Effector memory CD4-positive, alpha-beta T cell (primary cell): Measurements from ENCODE around the gene HSD11B2.

Experiments
- DNase-seq, 3 donors: peaks; one replicate each; pipeline ENCODE4 v3.0.0-alpha.2; 2020
- H3K27ac ChIP-seq: 2 replicates; pipeline ENCODE4 v1.7.0; 2013; ENCODE audit warnings: mild to moderate bottlenecking, low read length, moderate library complexity; ENCODE audit not compliant: insufficient read depth, poor library complexity, severe bottlenecking
- H3K27me3 ChIP-seq: replicated peaks from 2 replicates; pipeline ENCODE4 v1.7.0; 2013; ENCODE audit warnings: mild to moderate bottlenecking, low read length; ENCODE audit not compliant: insufficient read depth, control insufficient read depth, poor library complexity, severe bottlenecking
- H3K36me3 ChIP-seq: 2 replicates; pipeline ENCODE4 v1.7.0; 2013; ENCODE audit warnings: mild to moderate bottlenecking, low read length, moderate library complexity; ENCODE audit not compliant: control insufficient read depth, insufficient read depth
- H3K4me1 ChIP-seq: 2 replicates; pipeline ENCODE4 v1.7.0; 2013; ENCODE audit warnings: low read length, mild to moderate bottlenecking; ENCODE audit not compliant: control insufficient read depth, insufficient read depth, poor library complexity, severe bottlenecking
- H3K4me3 ChIP-seq: 2 replicates; pipeline ENCODE4 v1.7.0; 2013; ENCODE audit warnings: low read length, low read depth, mild to moderate bottlenecking; ENCODE audit not compliant: insufficient read depth, poor library complexity, severe bottlenecking
- H3K9me3 ChIP-seq: 2 replicates; pipeline ENCODE4 v1.7.0; 2013; ENCODE audit warnings: mild to moderate bottlenecking, low read length, moderate library complexity; ENCODE audit not compliant: control insufficient read depth

The HSD11B2 gene

GRCh38 chr16:67436640-67437193, 5.8 kb downstream of the HSD11B2 start:
- Histone ChIP-seq H3K27me3 (no peaks in the 10 kb centered on the region), H3K27ac (no peak overlapping the region), H3K9me3 (no peaks in the 10 kb centered on the region), H3K36me3 (peaks cover 32% of the 10 kb centered on the region), H3K4me1 (no peaks in the 10 kb centered on the region), H3K4me3 (no peak overlapping the region)
- no peak for DNase-seq

DNA sequence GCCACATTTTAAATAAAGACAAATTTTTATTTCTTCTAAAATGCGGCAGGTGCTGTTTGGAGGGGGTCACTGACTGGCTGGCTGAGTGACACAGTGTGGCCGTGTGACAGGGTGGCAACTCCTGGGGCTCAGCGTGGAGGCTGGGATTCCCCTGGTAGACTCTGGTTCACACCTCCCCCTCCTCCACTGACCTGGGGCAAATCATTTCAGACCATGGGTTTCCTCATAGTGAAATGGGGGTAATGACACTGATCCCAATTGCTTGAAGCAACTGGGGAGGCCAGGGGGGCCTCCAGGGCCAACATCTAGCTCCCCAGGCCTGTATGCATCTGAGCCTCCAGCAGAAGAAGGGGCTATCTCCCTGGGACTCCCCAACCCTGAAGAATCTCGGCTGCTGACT, 6.6 kb downstream of the HSD11B2 start:
- no peaks in the 10 kb centered on the region for H3K27me3 ChIP-seq
- no peak for DNase-seq
- no peaks in the 10 kb centered on the region for H3K4me1 ChIP-seq
- H3K27ac ChIP-seq = no peak overlapping the region
- H3K4me3 ChIP-seq = no peak overlapping the region
- peaks cover 33% of the 10 kb centered on the region for H3K36me3 ChIP-seq
- H3K9me3 ChIP-seq = no peaks in the 10 kb centered on the region

- Histone ChIP-seq H3K36me3 (peaks cover 40% of the 10 kb centered on the region), H3K4me3 (no peak overlapping the region), H3K9me3 (no peaks in the 10 kb centered on the region), H3K27me3 (no peaks in the 10 kb centered on the region), H3K4me1 (no peaks in the 10 kb centered on the region), H3K27ac (no peak overlapping the region)
- DNase-seq = no peak
These were observed 7.3 kb downstream of the HSD11B2 start for GRCh38 chr16:67438098-67438791.

DNA sequence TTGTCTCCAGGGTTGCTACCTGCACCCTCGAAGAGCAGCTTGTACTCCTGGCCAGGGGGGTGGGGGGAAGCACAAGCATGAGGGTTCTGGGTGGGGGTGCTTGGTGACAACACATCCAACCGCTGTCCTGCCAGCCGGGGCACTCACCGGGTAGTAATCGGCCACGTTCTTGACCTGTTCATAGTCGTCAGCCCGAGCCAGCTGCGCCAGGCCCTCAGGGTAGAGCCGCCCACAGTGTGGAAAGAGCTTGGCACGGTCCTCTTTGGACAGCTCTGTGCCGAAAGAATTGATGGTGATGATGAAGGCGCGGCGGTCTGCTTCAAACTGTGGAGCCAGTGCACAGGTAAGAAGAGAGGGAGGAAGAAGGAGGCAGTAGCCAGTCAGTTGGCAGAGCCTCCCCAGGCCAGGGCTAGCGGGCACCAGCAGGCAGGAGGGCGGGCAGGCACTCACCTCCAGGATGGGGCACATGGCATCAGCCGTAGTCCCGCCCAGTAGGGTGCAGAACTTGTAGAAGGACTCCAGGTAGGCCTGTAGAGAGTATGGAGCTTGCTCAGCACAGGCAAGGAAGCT, 8.0 kb downstream of the HSD11B2 start:
- no peak overlapping the region for H3K27ac ChIP-seq
- no peak overlapping the region for H3K4me3 ChIP-seq
- H3K4me1 ChIP-seq = no peaks in the 10 kb centered on the region
- peaks cover 46% of the 10 kb centered on the region for H3K36me3 ChIP-seq
- no peak for DNase-seq
- no peaks in the 10 kb centered on the region for H3K27me3 ChIP-seq
- H3K9me3 ChIP-seq = no peaks in the 10 kb centered on the region

- Histone ChIP-seq H3K36me3 (peaks cover 54% of the 10 kb centered on the region), H3K9me3 (no peaks in the 10 kb centered on the region), H3K27ac (no peak overlapping the region), H3K27me3 (no peaks in the 10 kb centered on the region), H3K4me1 (no peaks in the 10 kb centered on the region), H3K4me3 (no peak overlapping the region)
- no peak for DNase-seq
These were observed 10.4 kb downstream of the HSD11B2 start for GRCh38 chr16:67441271-67441753.

DNA sequence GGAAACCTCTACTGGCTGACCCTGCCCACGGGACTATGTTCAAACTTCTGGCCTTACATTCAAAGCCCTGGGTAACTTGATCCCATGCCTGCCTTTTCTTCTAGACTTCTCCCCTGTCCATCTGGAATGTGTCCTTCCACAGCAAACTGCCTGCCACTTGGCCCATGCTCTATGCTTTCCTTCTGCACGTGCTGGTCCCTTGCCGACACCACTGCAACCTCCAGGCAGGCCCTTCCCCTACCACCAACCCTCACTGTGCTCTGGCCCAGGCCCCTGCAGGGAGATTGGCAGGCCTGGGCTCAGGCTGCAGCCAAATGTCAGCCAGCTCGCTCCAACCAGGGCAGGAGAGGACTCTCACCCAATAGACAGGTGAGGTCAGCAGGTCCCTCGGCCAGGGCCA, 11.0 kb downstream of the HSD11B2 start:
- Histone ChIP-seq H3K4me3 (no peak overlapping the region), H3K27ac (no peak overlapping the region), H3K4me1 (no peaks in the 10 kb centered on the region), H3K36me3 (peaks cover 56% of the 10 kb centered on the region), H3K9me3 (no peaks in the 10 kb centered on the region), H3K27me3 (no peaks in the 10 kb centered on the region)
- no peak for DNase-seq

GRCh38 chr16:67442581-67443255, 11.8 kb downstream of the HSD11B2 start:
- DNase-seq = no peak
- no peaks in the 10 kb centered on the region for H3K4me1 ChIP-seq
- peaks cover 54% of the 10 kb centered on the region for H3K36me3 ChIP-seq
- no peak overlapping the region for H3K27ac ChIP-seq
- no peaks in the 10 kb centered on the region for H3K9me3 ChIP-seq
- H3K4me3 ChIP-seq = no peak overlapping the region
- no peaks in the 10 kb centered on the region for H3K27me3 ChIP-seq

DNA sequence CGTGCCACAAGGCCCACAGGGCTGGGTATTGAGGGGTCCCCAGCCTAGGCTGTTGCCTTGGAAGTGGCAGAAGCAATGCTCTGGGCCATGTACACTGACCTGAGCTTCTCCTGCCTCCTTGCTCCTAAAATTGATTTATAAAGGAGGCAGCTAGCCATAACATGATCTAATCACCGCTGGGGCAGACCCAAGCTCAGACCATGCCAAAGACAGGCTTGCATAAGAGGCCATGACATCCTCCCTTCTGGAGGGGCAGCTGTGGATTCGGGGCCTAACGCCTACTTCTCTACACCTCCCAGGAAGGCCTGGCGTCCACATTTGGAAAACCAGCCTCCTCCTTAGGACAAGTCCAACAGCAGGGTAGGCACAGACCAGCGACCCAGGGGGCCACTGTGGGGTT, 12.3 kb downstream of the HSD11B2 start:
- DNase-seq = no peak
- peaks cover 48% of the 10 kb centered on the region for H3K36me3 ChIP-seq

GRCh38 chr16:67444259-67445125, 13.6 kb downstream of the HSD11B2 start:
- Histone ChIP-seq H3K27me3 (no peaks in the 10 kb centered on the region), H3K4me1 (no peaks in the 10 kb centered on the region), H3K9me3 (no peaks in the 10 kb centered on the region), H3K36me3 (peaks cover 43% of the 10 kb centered on the region), H3K27ac (no peak overlapping the region), H3K4me3 (no peak overlapping the region)
- DNase-seq = no peak

More for the DNA sequence above, 12.3 kb downstream of the HSD11B2 start:
- Histone ChIP-seq H3K27me3 (no peaks in the 10 kb centered on the region), H3K9me3 (no peaks in the 10 kb centered on the region), H3K4me1 (no peaks in the 10 kb centered on the region), H3K4me3 (no peak overlapping the region), H3K27ac (no peak overlapping the region)
